Activated gamma-delta T cell treated with anti-CD3 and anti-CD28 coated beads, Interleukin-2, amount 50 U/mL, for 16 hours (primary cell): ENCODE results near the gene ST7L.
"Not testable (repeated sequence)": the region's sequence is repeated elsewhere in the genome, so short reads cannot be mapped to it uniquely, and the experiment has no call there.

ENCODE experiments used
- DNase-seq: peaks from one replicate; pipeline ENCODE4 v3.0.0-alpha.2; 2020; ENCODE audit warnings: low read depth

The ST7L gene

GRCh38 chr1:112492076-112492475, 126.9 kb downstream of the ST7L start:
- no peak for DNase-seq

DNA sequence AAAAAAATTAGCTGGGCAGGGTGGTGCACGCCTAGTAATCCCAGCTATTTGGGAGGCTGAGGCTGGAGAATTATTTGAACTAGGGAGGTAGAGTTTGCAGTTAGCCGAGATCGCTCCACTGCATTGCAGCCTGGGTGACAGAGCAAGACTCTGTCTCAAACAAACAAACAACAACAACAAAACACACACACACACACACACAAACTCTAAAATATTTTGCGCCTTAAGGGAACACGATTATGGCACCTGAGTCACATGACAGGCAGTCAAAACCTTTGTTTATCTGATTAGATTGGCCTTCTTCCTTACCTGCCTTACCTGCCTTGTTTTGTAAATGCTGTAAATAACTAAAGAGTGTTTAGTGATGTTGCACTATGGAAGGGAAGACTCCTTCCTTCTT, 130.8 kb downstream of the ST7L start:
- DNase-seq = no peak

- not testable (repeated sequence) for DNase-seq
Observed at GRCh38 chr1:112487686-112488085, 131.3 kb downstream of the ST7L start.

GRCh38 chr1:112486063-112486462, 132.9 kb downstream of the ST7L start:
- not testable (repeated sequence) for DNase-seq

DNA sequence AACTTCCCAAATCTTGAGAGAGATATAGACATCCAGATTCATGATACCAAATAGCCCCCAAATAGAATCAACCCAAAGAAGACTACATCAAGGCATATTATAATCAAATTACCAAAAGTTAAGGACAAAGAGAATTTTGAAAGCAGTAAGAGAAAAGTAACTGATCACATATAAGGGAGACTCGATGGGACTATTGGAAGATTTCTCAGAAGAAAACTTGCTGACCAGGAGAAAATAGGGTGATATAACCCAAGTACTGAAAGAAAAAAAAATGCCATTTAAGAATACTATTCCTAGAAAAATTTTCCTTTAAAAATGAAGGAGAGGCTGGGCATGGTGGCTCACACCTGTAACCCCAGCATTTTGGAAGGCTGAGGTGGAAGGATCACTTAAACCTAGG, 140.6 kb downstream of the ST7L start:
- no peak for DNase-seq

GRCh38 chr1:112477550-112477949, 141.4 kb downstream of the ST7L start:
- no peak for DNase-seq
